HL-60/S4 treated with phorbol 12-myristate 13-acetate at 8.2 ng/mL for 4 days and 3 days (cell line): ENCODE measurements around the gene LYRM4.

Source experiments
- in situ Hi-C: fragments of 300-500 bp; cut with MboI; formaldehyde crosslinking; loops from 2 replicates; pipeline ENCODE4 v1.15.0; 2022; ENCODE audit warnings: low sequenced_read_pairs

Gene LYRM4

GRCh38 chr6:5260661-5261544, at the start of gene LYRM4, which contains the start of gene FARS2:
TSS of gene LYRM4 (minus strand) at chr6:5260950. CDS start at chr6:5260733, 217 bp downstream.
TSS of gene FARS2 (plus strand) at chr6:5261513.
- in situ Hi-C loops: no loop called here

- in situ Hi-C loops: no loop called here
Measured at GRCh38 chr6:5308066-5308465, 47.3 kb upstream of the LYRM4 start.

- in situ Hi-C loops: no loop called here
Measured at GRCh38 chr6:5307058-5307457, 46.3 kb upstream of the LYRM4 start.

GRCh38 chr6:5305968-5306626, 45.3 kb upstream of the LYRM4 start:
- in situ Hi-C loops: no loop called here

- in situ Hi-C loops: no loop called here
Measured at GRCh38 chr6:5303682-5304081, 42.9 kb upstream of the LYRM4 start.

- in situ Hi-C loops: no loop called here
Measured at GRCh38 chr6:5302995-5303622, 42.4 kb upstream of the LYRM4 start.

- in situ Hi-C loops: no loop called here
Measured at GRCh38 chr6:5302220-5302946, 41.6 kb upstream of the LYRM4 start.

- in situ Hi-C loops: no loop called here
Measured at GRCh38 chr6:5300206-5300764, 39.5 kb upstream of the LYRM4 start.

- in situ Hi-C loops: no loop called here
Measured at GRCh38 chr6:5295623-5296022, 34.9 kb upstream of the LYRM4 start.

- in situ Hi-C loops: no loop called here
Measured at GRCh38 chr6:5294392-5295211, 33.9 kb upstream of the LYRM4 start.

- in situ Hi-C loops: no loop called here
Measured at GRCh38 chr6:5293692-5294091, 32.9 kb upstream of the LYRM4 start.

GRCh38 chr6:5292154-5292553, 31.4 kb upstream of the LYRM4 start:
- in situ Hi-C loops: no loop called here

GRCh38 chr6:5290500-5290899, 29.8 kb upstream of the LYRM4 start:
- in situ Hi-C loops: no loop called here

GRCh38 chr6:5290097-5290496, 29.3 kb upstream of the LYRM4 start:
- in situ Hi-C loops: no loop called here

GRCh38 chr6:5287966-5288297, 27.2 kb upstream of the LYRM4 start:
- in situ Hi-C loops: no loop called here

GRCh38 chr6:5287205-5287965, 26.6 kb upstream of the LYRM4 start:
- in situ Hi-C loops: no loop called here

- in situ Hi-C loops: no loop called here
Measured at GRCh38 chr6:5286780-5287179, 26.0 kb upstream of the LYRM4 start.

GRCh38 chr6:5285526-5285925, 24.8 kb upstream of the LYRM4 start:
- in situ Hi-C loops: no loop called here

- in situ Hi-C loops: no loop called here
Measured at GRCh38 chr6:5285081-5285480, 24.3 kb upstream of the LYRM4 start.
